Endothelial cell of hepatic sinusoid (primary cell): ENCODE results near the gene PCNX1.

ENCODE experiments used
- in situ Hi-C: cut with HindIII; loops from 2 replicates; pipeline ENCODE4 v1.10.0; 2017; ENCODE audit warnings: low sequenced_read_pairs

PCNX1 gene

GRCh38 chr14:70887737-70888499 is 19.3 kb upstream of the PCNX1 start:
- in situ Hi-C loops: no loop called here

GRCh38 chr14:70888681-70889175 is 18.5 kb upstream of the PCNX1 start:
- in situ Hi-C loops: no loop called here

- in situ Hi-C loops: no loop called here
These were observed 17.7 kb upstream of the PCNX1 start for GRCh38 chr14:70889555-70889954.

- in situ Hi-C loops: no loop called here
These were observed 16.2 kb upstream of the PCNX1 start for GRCh38 chr14:70890826-70891659.

- in situ Hi-C loops: no loop called here
These were observed 15.5 kb upstream of the PCNX1 start for GRCh38 chr14:70891737-70892136.

GRCh38 chr14:70893062-70893845 is 14.0 kb upstream of the PCNX1 start:
- in situ Hi-C loops: no loop called here

- in situ Hi-C loops: no loop called here
These were observed 13.4 kb upstream of the PCNX1 start for GRCh38 chr14:70893858-70894291.

GRCh38 chr14:70894868-70895267 is 12.4 kb upstream of the PCNX1 start:
- in situ Hi-C loops: no loop called here

GRCh38 chr14:70896317-70896716 is 10.9 kb upstream of the PCNX1 start:
- in situ Hi-C loops: no loop called here

- in situ Hi-C loops: no loop called here
These were observed 10.3 kb upstream of the PCNX1 start for GRCh38 chr14:70896981-70897380.

GRCh38 chr14:70897464-70897863 is 9.8 kb upstream of the PCNX1 start:
- in situ Hi-C loops: no loop called here

GRCh38 chr14:70898111-70898745 is 9.0 kb upstream of the PCNX1 start:
- in situ Hi-C loops: no loop called here

GRCh38 chr14:70901269-70901668 is 6.0 kb upstream of the PCNX1 start:
- in situ Hi-C loops: no loop called here

- in situ Hi-C loops: no loop called here
These were observed 5.1 kb upstream of the PCNX1 start for GRCh38 chr14:70902184-70902583.

GRCh38 chr14:70904373-70904772 is 2.9 kb upstream of the PCNX1 start:
- in situ Hi-C loops: no loop called here

GRCh38 chr14:70905301-70905700 is 2.0 kb upstream of the PCNX1 start:
- in situ Hi-C loops: no loop called here

GRCh38 chr14:70906793-70907175 is 475 bp upstream of the PCNX1 start:
- in situ Hi-C loops: no loop called here

GRCh38 chr14:70907996-70908934 is 1.0 kb downstream of the PCNX1 start:
- in situ Hi-C loops: no loop called here

- in situ Hi-C loops: no loop called here
These were observed 1.8 kb downstream of the PCNX1 start for GRCh38 chr14:70908935-70909641.
